ENCODE results near the gene CBLC.
"Not testable (repeated sequence)": the region's sequence is repeated elsewhere in the genome, so short reads cannot be mapped to it uniquely, and the experiment has no call there.

Gene CBLC

GRCh38 chr19:44820648-44821609 is 43.2 kb downstream of the CBLC start:
- H3K4me3 ChIP-seq (ENCODE audit: low read depth, low read length): no peak overlapping the region
- no peak for TF ChIP-seq CTCF (IDR thresholded peaks at IDR 0.05; ENCODE audit: insufficient read depth, low read depth, low read length, missing control alignments)
- DNase-seq (ENCODE audit: low read depth): no peak

- DNase-seq (ENCODE audit: low read depth): no peak
- H3K4me3 ChIP-seq (ENCODE audit: low read depth, low read length): no peak overlapping the region
- no peak for TF ChIP-seq CTCF (IDR thresholded peaks at IDR 0.05; ENCODE audit: insufficient read depth, low read depth, low read length, missing control alignments)
Measured at GRCh38 chr19:44822177-44822576, 44.5 kb downstream of the CBLC start.

GRCh38 chr19:44822670-44823372 is 45.1 kb downstream of the CBLC start:
- H3K4me3 ChIP-seq (ENCODE audit: low read depth, low read length): no peak overlapping the region
- no peak for TF ChIP-seq CTCF (IDR thresholded peaks at IDR 0.05; ENCODE audit: insufficient read depth, low read depth, low read length, missing control alignments)
- no peak for DNase-seq (ENCODE audit: low read depth)

- no peak overlapping the region for H3K4me3 ChIP-seq (ENCODE audit: low read depth, low read length)
- no peak for TF ChIP-seq CTCF (IDR thresholded peaks at IDR 0.05; ENCODE audit: insufficient read depth, low read depth, low read length, missing control alignments)
- DNase-seq (ENCODE audit: low read depth): no peak
Measured at GRCh38 chr19:44823373-44823698, 45.6 kb downstream of the CBLC start.

- no peak for DNase-seq (ENCODE audit: low read depth)
- no peak for TF ChIP-seq CTCF (IDR thresholded peaks at IDR 0.05; ENCODE audit: insufficient read depth, low read depth, low read length, missing control alignments)
Measured at GRCh38 chr19:44824761-44825160, 47.1 kb downstream of the CBLC start.

GRCh38 chr19:44832875-44833274 is 55.2 kb downstream of the CBLC start:
- H3K4me3 ChIP-seq (ENCODE audit: low read depth, low read length); DNase-seq (ENCODE audit: low read depth): not testable (repeated sequence)

More at GRCh38 chr19:44824761-44825160, 47.1 kb downstream of the CBLC start:
- H3K4me3 ChIP-seq (ENCODE audit: low read depth, low read length): no peak overlapping the region

GRCh38 chr19:44834399-44834798 is 56.7 kb downstream of the CBLC start:
- not testable (repeated sequence) for H3K4me3 ChIP-seq (ENCODE audit: low read depth, low read length); DNase-seq (ENCODE audit: low read depth)

Data from GM12865 (cell line).